Glutamatergic neuron (in vitro differentiated cells): ENCODE measurements around the gene SLC30A1. TPM values are rescaled to one million over a fixed set of nuclear protein-coding genes. Genes with fewer than 3 reads are reported as not detected.

Experiments
- DNase-seq: peaks from one replicate; pipeline ENCODE4 v3.0.0; 2022
- H3K27ac Mint-ChIP-seq: one replicate; pipeline ENCODE4 v1.8.0; 2020; ENCODE audit warnings: mild to moderate bottlenecking, mixed read lengths, inconsistent platforms; ENCODE audit not compliant: unreplicated experiment
- H3K27me3 Mint-ChIP-seq: one replicate; pipeline ENCODE4 v1.8.0; 2020; ENCODE audit warnings: mild to moderate bottlenecking, moderate library complexity, mixed read lengths, inconsistent platforms; ENCODE audit not compliant: unreplicated experiment
- H3K36me3 Mint-ChIP-seq: one replicate; pipeline ENCODE4 v1.8.0; 2020; ENCODE audit warnings: mild to moderate bottlenecking, mixed read lengths, inconsistent platforms; ENCODE audit not compliant: unreplicated experiment
- H3K4me1 Mint-ChIP-seq: one replicate; pipeline ENCODE4 v1.8.0; 2020; ENCODE audit warnings: mild to moderate bottlenecking, low read depth, mixed read lengths, inconsistent platforms; ENCODE audit not compliant: unreplicated experiment
- H3K4me3 Mint-ChIP-seq: one replicate; pipeline ENCODE4 v1.8.0; 2020; ENCODE audit warnings: mild to moderate bottlenecking, mixed read lengths, inconsistent platforms; ENCODE audit not compliant: unreplicated experiment
- H3K9me3 Mint-ChIP-seq: one replicate; pipeline ENCODE4 v1.8.0; 2020; ENCODE audit warnings: mild to moderate bottlenecking, moderate library complexity, mixed read lengths, inconsistent platforms; ENCODE audit not compliant: unreplicated experiment
- total RNA-seq: library from RNA; stranded (reverse); fragmentation: NEBNext Ultra II Directional; extraction: Animal tissue kit (Norgen Biotek cat#: 25700); gene quantifications from one replicate; pipeline ENCODE4 v1.2.1, GENCODE V29; 2021; ENCODE audit not compliant: unreplicated experiment
- TF ChIP-seq, protein P1 (sequence below): fragments of 200-600 bp; sonication (generic); IDR thresholded peaks from one replicate; pipeline ENCODE4 v1.5.0; 2021; ENCODE audit not compliant: partially characterized antibody, unreplicated experiment

The SLC30A1 gene
- total RNA-seq, 1 donor from 2014 or later, result 3.1 TPM

GRCh38 chr1:211604548-211604947 is 25.6 kb upstream of the SLC30A1 start:
- no peak for DNase-seq
- TF ChIP-seq, protein P1, sequence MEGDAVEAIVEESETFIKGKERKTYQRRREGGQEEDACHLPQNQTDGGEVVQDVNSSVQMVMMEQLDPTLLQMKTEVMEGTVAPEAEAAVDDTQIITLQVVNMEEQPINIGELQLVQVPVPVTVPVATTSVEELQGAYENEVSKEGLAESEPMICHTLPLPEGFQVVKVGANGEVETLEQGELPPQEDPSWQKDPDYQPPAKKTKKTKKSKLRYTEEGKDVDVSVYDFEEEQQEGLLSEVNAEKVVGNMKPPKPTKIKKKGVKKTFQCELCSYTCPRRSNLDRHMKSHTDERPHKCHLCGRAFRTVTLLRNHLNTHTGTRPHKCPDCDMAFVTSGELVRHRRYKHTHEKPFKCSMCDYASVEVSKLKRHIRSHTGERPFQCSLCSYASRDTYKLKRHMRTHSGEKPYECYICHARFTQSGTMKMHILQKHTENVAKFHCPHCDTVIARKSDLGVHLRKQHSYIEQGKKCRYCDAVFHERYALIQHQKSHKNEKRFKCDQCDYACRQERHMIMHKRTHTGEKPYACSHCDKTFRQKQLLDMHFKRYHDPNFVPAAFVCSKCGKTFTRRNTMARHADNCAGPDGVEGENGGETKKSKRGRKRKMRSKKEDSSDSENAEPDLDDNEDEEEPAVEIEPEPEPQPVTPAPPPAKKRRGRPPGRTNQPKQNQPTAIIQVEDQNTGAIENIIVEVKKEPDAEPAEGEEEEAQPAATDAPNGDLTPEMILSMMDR, result no peak
- Mint-ChIP-seq H3K27ac (no peak overlapping the region), H3K27me3 (peaks cover 5% of the 10 kb centered on the region), H3K36me3 (no peaks in the 10 kb centered on the region), H3K4me3 (no peak overlapping the region), H3K4me1 (peaks cover 10% of the 10 kb centered on the region), H3K9me3 (no peaks in the 10 kb centered on the region)

GRCh38 chr1:211603713-211604112 is 24.8 kb upstream of the SLC30A1 start:
- H3K9me3 Mint-ChIP-seq, result no peaks in the 10 kb centered on the region
- H3K4me1 Mint-ChIP-seq, result peaks cover 10% of the 10 kb centered on the region
- H3K27ac Mint-ChIP-seq, result no peak overlapping the region
- H3K36me3 Mint-ChIP-seq, result peaks cover 4% of the 10 kb centered on the region
- no peak overlapping the region for H3K4me3 Mint-ChIP-seq
- TF ChIP-seq, protein P1, result no peak
- no peak for DNase-seq
- H3K27me3 Mint-ChIP-seq, result peaks cover 5% of the 10 kb centered on the region

GRCh38 chr1:211603191-211603701 is 24.3 kb upstream of the SLC30A1 start:
- H3K4me3 Mint-ChIP-seq, result no peak overlapping the region
- no peak overlapping the region for H3K27ac Mint-ChIP-seq
- H3K4me1 Mint-ChIP-seq, result peaks cover 10% of the 10 kb centered on the region
- H3K27me3 Mint-ChIP-seq, result peaks cover 5% of the 10 kb centered on the region
- TF ChIP-seq, protein P1, result no peak
- H3K36me3 Mint-ChIP-seq, result peaks cover 4% of the 10 kb centered on the region
- no peaks in the 10 kb centered on the region for H3K9me3 Mint-ChIP-seq
- no peak for DNase-seq

DNA sequence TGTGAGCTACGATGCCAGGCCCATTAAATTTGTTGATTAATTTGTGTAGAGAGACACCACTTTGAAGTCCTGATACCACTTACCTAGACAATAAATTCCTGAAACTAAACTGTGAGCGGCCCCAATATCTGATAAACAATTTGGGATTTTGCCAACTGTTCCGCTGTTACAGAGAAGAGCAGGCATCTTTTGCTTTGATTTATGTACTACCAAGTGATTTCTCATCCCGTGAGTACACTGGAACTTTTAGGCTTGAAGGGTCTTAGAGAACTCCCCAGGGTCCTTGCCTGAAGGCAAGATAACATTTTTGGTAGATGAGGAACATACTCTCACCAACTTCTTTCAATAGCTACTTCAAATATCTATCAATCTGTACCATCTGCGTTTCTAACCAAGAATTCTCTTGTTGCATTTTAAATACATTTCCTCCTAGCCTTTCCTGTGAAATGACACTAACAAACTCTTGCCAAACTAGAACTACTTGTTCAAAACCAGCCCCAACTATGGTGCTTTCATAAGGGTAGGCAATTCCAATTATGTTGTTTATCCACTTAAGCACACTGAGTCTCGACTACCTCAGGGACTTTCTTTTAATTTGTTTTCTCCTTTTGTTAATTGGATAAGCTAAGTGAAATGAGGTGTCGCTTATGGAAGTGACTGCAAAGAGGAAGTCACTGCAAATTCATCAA is 23.2 kb upstream of the SLC30A1 start:
- H3K27me3 Mint-ChIP-seq, result peaks cover 4% of the 10 kb centered on the region
- TF ChIP-seq, protein P1, result no peak
- peaks cover 4% of the 10 kb centered on the region for H3K36me3 Mint-ChIP-seq
- no peaks in the 10 kb centered on the region for H3K9me3 Mint-ChIP-seq
- H3K4me3 Mint-ChIP-seq, result no peak overlapping the region
- no peak overlapping the region for H3K27ac Mint-ChIP-seq
- DNase-seq, result no peak
- H3K4me1 Mint-ChIP-seq, result peaks cover 10% of the 10 kb centered on the region

DNA sequence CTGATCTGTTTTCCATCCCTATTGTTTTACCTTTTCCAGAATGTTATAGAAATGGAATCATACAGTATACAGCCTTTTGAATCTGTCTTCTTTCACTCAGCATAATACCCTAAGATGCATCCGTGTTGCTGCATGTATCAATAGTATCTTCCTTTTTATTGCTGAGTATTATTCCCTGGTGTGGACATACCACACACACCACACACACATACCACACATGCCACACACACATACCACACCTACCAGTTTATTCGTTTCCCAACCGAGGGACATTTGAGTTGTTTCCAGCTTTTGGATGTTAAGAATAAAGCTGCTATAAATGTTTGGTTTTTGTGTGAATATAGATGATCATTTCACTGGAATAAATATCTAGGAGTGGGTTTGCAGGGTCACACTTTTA is 22.2 kb upstream of the SLC30A1 start:
- H3K4me1 Mint-ChIP-seq, result peaks cover 9% of the 10 kb centered on the region
- peaks cover 4% of the 10 kb centered on the region for H3K27me3 Mint-ChIP-seq
- DNase-seq, result no peak
- peaks cover 4% of the 10 kb centered on the region for H3K36me3 Mint-ChIP-seq
- H3K27ac Mint-ChIP-seq, result no peak overlapping the region
- H3K9me3 Mint-ChIP-seq, result no peaks in the 10 kb centered on the region
- no peak overlapping the region for H3K4me3 Mint-ChIP-seq
- TF ChIP-seq, protein P1, result no peak
